GM12892 (cell line): ENCODE results near the gene RNF123.

Experiments
- POLR2A ChIP-seq: IDR thresholded peaks from 2 replicates; pipeline ENCODE4 v1.6.1; 2011; ENCODE audit warnings: low read depth, low read length, control low read depth
- POLR2AphosphoS5 ChIP-seq: IDR thresholded peaks from 2 replicates; pipeline ENCODE4 v1.6.1; 2011; ENCODE audit warnings: low read depth, low read length, control low read depth
- TAF1 ChIP-seq: IDR thresholded peaks from 2 replicates; pipeline ENCODE4 v1.6.1; 2011; ENCODE audit warnings: low read depth, mild to moderate bottlenecking, control low read depth, low read length, borderline replicate concordance

DNA sequence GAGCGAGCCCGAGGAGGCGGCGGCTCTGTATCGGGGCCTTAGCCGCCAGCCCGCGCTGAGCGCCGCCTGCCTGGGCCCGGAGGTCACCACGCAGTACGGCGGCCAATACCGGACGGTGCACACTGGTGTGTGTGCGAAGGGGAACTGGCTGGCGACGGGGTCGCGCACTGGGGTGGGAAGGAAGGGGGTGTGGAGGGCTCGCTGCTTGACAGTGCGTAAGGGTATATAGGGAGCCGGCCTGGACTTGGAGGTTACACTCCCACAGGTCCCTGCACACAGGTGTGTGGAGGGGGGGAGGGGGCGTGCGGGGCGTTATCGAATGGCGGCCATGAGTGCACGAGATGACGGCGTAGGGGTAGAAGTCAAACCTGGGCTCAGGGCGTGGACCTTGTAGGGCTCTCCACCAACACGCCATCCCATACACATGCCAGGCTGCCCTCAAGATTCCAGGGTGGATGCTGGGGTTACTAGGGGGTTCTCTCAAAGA lies 14.8 kb upstream of the RNF123 start:
- TF ChIP-seq POLR2AphosphoS5 (no peak), POLR2A (no peak), TAF1 (no peak)
